ENCODE data around the gene SLC44A2.

- TF ChIP-seq CTCF (tag by site-specific recombination; IDR thresholded peaks at IDR 0.05) (no peak), REST (tag by site-specific recombination; IDR thresholded peaks at IDR 0.05) (no peak), ZNF416 (tag by site-specific recombination; IDR thresholded peaks at IDR 0.05) (no peak), PRDM1 (tag by site-specific recombination; IDR thresholded peaks at IDR 0.05) (no peak), ZNF76 (tag by site-specific recombination; IDR thresholded peaks at IDR 0.05; ENCODE audit: borderline replicate concordance, low read depth) (no peak), ZNF211 (tag by site-specific recombination; IDR thresholded peaks at IDR 0.05; ENCODE audit: low read depth) (no peak), ZBTB7A (tag by site-specific recombination; IDR thresholded peaks at IDR 0.05; ENCODE audit: low read depth) (no peak), ZBTB49 (tag by site-specific recombination; IDR thresholded peaks at IDR 0.05; ENCODE audit: low read depth) (no peak), ZNF138 (tag by site-specific recombination; IDR thresholded peaks at IDR 0.05; ENCODE audit: borderline replicate concordance) (no peak)
Measured at GRCh38 chr19:10660346-10660745, 35.0 kb downstream of the SLC44A2 start.
